Heart left ventricle (tissue), 16 donors: ENCODE data around the gene GNAT1. TPM values are rescaled to one million over a fixed set of nuclear protein-coding genes. Genes with fewer than 3 reads are reported as not detected.
A peak's percentile ranks its signal among the peaks of the same experiment; 100 is the strongest.

Source experiments
- ATAC-seq, 4 donors: fragments of 200-7000 bp; cut with Tn5 transposase; one replicate each; pipeline ENCODE4 v1.9.1; 2020 to 2022; ENCODE audit warnings: moderate library complexity in 4 of 4, mild to moderate bottlenecking in 3 of 4, moderate number of reproducible peaks in 1 of 4
- DNase-seq, 5 donors: peaks; one replicate each; pipeline ENCODE4 v3.0.0-alpha.2; 2020
- H3K27ac ChIP-seq, 12 donors: fragments of 200-600 bp; sonication (generic) in 4 of 12; one replicate each; pipeline versions ENCODE4 v1.5.0 to v1.8.0; 2016 to 2022; ENCODE audit warnings: mild to moderate bottlenecking in 2 of 12
- H3K27me3 ChIP-seq, 9 donors: fragments of 200-600 bp; sonication (generic) in 2 of 9; one replicate each; pipeline versions ENCODE4 v1.5.1 to v1.8.0; 2016 to 2022; ENCODE audit warnings: mild to moderate bottlenecking in 3 of 9
- H3K36me3 ChIP-seq, 9 donors: fragments of 200-600 bp; sonication (generic) in 2 of 9; one replicate each; pipeline versions ENCODE4 v1.5.0 to v1.8.0; 2018 to 2022; ENCODE audit warnings: mild to moderate bottlenecking in 2 of 9
- H3K4me1 ChIP-seq, 12 donors: fragments of 200-600 bp; sonication (generic) in 4 of 12; one replicate each; pipeline versions ENCODE4 v1.5.0 to v1.8.0; 2016 to 2022; ENCODE audit warnings: mild to moderate bottlenecking in 3 of 12
- H3K4me3 ChIP-seq, 12 donors: fragments of 200-600 bp; sonication (generic) in 4 of 12; one replicate each; pipeline versions ENCODE4 v1.5.0 to v1.8.0; 2017 to 2022; ENCODE audit warnings: mild to moderate bottlenecking in 9 of 12, moderate library complexity in 4 of 12
- H3K9me3 ChIP-seq, 12 donors: fragments of 200-600 bp; sonication (generic) in 4 of 12; one replicate each; pipeline versions ENCODE4 v1.5.0 to v1.8.0; 2016 to 2022; ENCODE audit warnings: mild to moderate bottlenecking in 1 of 12
- POLR2A ChIP-seq, 2 donors: fragments of 450-650 bp; IDR thresholded peaks; one replicate each; pipeline ENCODE4 v1.6.1; 2017; ENCODE audit warnings: antibody characterized with exemption in 2 of 2, mild to moderate bottlenecking in 2 of 2, moderate library complexity in 2 of 2
- WGBS, 4 donors: extraction: QIAGEN DNeasy Blood & Tissue Kit in 2 of 4; methylation state at CpG; one replicate each; pipeline versions ENCODE4 v1.1.5 to v1.1.7; 2013 to 2018; 5-methylcytosine and 5-hydroxymethylcytosine counted together
- intact Hi-C, 10 donors: fragments of 100-400 bp; cut with DNase I; formaldehyde crosslinking; loops; one replicate each; pipeline versions ENCODE4 v1.11.1 to v1.14.2; 2022
- polyA plus RNA-seq, 2 donors: library from polyadenylated mRNA; stranded (reverse); fragments of 200-250 nt; gene quantifications; one replicate each; pipeline ENCODE4 v1.2.3, GENCODE V29; 2013
- total RNA-seq, 9 donors: library from RNA; depleted of rRNA in 2 of 9; stranded (reverse); fragments of >200 nt in 2 of 9; fragmentation: NEBNext Ultra II Directional in 3 of 9; extraction: Animal tissue kit (Norgen Biotek cat#: 25700) in 3 of 9; gene quantifications; one replicate each; pipeline versions ENCODE4 v1.1.0 to v1.2.4, GENCODE V29; 2016 to 2023
- TF ChIP-seq, protein P1 (sequence below), 12 donors: fragments of 200-600 bp; sonication (generic) in 4 of 12; IDR thresholded peaks; one replicate each; pipeline versions ENCODE4 v1.5.0 to v1.8.0; 2018 to 2022; ENCODE audit warnings: antibody characterized with exemption in 12 of 12, mild to moderate bottlenecking in 5 of 12
- donor health status: ischemic (EF 13 %, LVEDD 7.1; RV severe dilation, severe dysfunction).
- donor health status: healthy with polysubstance abuse.
- donor health status: DM: no; HTN: yes; CAD: no.
- donor health status: DM: no; HTN: no; CAD: no.
- donor health status: ischemic (EF 25% LVEDD 6.9; RV normal size, moderate dysfunction).
- donor health status: ischemic (EF 25% LVEDD 5.7; RV mildly dilated, moderate dysfunction).
- donor health status: healthy.
- donor health status: DM: yes; HTN: yes; CAD: no.
- donor health status: ischemic (EF 35%, LVEDD 5.7; RV mildly dilated, moderate dysfunction).
- donor health status: nonischemic (EF 11% LVEDD 7.7; RV severe dilation, severe dysfunction).
- donor health status: DM: yes; HTN: yes; CAD: no.
- donor health status: PGD.
- donor health status: ischemic (EF 29% LVEDD 5.4; RV normal size, mild dysfunction).
- donor health status: nonischemic (EF 23%, LVEDD 6.1; RV moderate dilation, normal function).

GNAT1 gene
- total and polyA plus RNA-seq, 11 donors, result 0.40 TPM; not detected in 10

DNA sequence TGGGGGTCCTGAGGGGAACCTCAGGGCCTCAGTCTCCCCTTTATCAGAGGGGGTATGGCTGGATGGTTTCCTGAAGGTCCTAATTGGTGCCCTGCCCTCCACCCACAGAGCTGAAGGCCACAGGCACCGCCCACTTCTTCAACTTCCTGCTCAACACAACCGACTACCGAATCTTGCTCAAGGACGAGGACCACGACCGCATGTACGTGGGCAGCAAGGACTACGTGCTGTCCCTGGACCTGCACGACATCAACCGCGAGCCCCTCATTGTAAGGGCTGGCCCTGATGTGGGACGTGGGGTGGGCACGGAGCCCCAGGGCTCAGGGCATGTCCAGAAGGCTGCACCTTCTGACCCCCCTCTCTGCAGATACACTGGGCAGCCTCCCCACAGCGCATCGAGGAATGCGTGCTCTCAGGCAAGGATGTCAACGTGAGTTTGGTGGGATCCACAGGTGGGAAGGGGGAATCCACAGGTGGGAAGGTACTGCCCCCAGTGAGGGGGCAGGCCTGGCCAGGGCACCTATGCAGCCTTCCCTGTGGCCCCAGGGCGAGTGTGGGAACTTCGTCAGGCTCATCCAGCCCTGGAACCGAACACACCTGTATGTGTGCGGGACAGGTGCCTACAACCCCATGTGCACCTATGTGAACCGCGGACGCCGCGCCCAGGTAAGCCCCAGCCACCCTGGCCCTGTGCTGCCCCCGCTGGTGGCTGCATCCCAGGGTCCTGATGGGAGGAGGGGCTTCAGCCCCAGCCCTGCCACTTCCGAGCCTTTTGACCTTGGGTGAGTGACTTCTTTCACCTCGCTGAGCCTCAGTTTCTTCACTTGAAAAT is 17.5 kb upstream of the GNAT1 start:
- H3K4me1 ChIP-seq, result peaks cover 12 to 42% (median 34%) of the 10 kb centered on the region in 12 donors
- intact Hi-C loops, result loop anchor here in 2 of 10 donors (2.0 to 5.0 kb wide), 2 partner anchors 15 to 52 kb away; no protein-coding TSS in a partner anchor
- no peak for ATAC-seq
- no peak for DNase-seq
- no peak overlapping the region for H3K27ac ChIP-seq
- peaks cover 0 to 20% (median 0%) of the 10 kb centered on the region in 9 donors for H3K36me3 ChIP-seq
- 87 to 91% (median 88%) methylated on average over 17 to 29 of the region's 29 CpGs for WGBS, 4 donors
- no peaks in the 10 kb centered on the region for H3K9me3 ChIP-seq
- no peaks in the 10 kb centered on the region for H3K27me3 ChIP-seq
- TF ChIP-seq, protein P1, sequence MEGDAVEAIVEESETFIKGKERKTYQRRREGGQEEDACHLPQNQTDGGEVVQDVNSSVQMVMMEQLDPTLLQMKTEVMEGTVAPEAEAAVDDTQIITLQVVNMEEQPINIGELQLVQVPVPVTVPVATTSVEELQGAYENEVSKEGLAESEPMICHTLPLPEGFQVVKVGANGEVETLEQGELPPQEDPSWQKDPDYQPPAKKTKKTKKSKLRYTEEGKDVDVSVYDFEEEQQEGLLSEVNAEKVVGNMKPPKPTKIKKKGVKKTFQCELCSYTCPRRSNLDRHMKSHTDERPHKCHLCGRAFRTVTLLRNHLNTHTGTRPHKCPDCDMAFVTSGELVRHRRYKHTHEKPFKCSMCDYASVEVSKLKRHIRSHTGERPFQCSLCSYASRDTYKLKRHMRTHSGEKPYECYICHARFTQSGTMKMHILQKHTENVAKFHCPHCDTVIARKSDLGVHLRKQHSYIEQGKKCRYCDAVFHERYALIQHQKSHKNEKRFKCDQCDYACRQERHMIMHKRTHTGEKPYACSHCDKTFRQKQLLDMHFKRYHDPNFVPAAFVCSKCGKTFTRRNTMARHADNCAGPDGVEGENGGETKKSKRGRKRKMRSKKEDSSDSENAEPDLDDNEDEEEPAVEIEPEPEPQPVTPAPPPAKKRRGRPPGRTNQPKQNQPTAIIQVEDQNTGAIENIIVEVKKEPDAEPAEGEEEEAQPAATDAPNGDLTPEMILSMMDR (IDR thresholded peaks at IDR 0.05), result no peak
- no peak for TF ChIP-seq POLR2A (IDR thresholded peaks at IDR 0.05)
- no peak overlapping the region for H3K4me3 ChIP-seq

DNA sequence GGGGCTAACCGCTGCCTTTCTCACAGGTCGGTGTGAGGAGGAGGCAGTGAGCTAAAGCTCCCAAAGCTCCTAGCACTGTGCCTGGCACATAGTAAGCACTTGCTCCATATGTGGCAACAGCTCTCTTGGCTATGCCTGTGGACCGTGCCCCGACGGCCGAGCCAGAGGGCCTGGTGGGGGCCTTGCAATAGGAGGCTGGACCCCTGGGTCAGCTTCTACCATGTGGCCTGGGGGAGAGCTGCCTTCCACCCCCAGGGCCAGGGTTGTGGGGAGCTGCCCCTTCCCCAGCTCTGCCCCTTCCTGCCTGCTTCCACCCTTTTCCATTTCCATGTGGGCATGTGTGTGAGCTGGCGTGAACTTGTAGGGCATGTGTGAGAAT is 16.9 kb upstream of the GNAT1 start:
- intact Hi-C loops, result loop anchor here in 1 of 10 donors (5.0 kb wide), 1 partner anchor 52 kb away; no protein-coding TSS in a partner anchor
- TF ChIP-seq, protein P1 (IDR thresholded peaks at IDR 0.05), result no peak
- no peak for TF ChIP-seq POLR2A (IDR thresholded peaks at IDR 0.05)
- Histone ChIP-seq H3K27ac (no peak overlapping the region), H3K27me3 (no peaks in the 10 kb centered on the region), H3K4me1 (peaks cover 9 to 36% (median 29%) of the 10 kb centered on the region in 12 donors), H3K36me3 (peaks cover 0 to 20% (median 0%) of the 10 kb centered on the region in 9 donors), H3K4me3 (no peak overlapping the region), H3K9me3 (no peaks in the 10 kb centered on the region)
- WGBS, 4 donors, result 91 to 98% (median 96%) methylated on average over 6 to 7 of the region's 7 CpGs
- ATAC-seq (no peak), DNase-seq (no peak)

DNA sequence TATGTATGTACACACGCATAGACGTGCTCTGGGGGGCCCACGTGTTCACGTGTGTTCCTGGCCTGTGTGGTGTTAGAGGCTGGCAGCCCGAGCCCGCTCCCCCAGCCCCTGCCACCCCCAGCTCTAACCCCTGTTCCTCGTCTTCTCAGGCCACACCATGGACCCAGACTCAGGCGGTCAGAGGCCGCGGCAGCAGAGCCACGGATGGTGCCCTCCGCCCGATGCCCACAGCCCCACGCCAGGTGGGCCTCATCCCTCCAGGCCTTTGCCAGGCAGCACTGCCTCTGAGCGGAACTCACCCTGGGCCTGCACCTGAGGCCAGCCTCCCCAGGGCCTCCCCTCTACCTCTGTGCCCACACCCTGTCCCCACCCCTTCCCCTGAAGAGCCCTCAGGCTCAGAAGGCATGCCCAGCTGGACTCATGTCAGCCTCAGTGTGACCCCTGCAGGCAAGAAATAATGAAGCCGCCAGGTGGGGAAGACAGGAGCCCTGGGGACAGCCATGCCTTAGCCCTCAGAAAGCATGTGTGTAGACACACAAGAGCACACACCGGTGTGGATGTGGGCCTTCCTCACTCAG is 16.4 kb upstream of the GNAT1 start:
- DNase-seq (peak in 1 of 5 donors; percentile 16), ATAC-seq (no peak)
- Histone ChIP-seq H3K4me3 (no peak overlapping the region), H3K27ac (no peak overlapping the region), H3K9me3 (no peaks in the 10 kb centered on the region), H3K27me3 (no peaks in the 10 kb centered on the region), H3K4me1 (peaks cover 9 to 30% (median 24%) of the 10 kb centered on the region in 12 donors), H3K36me3 (peaks cover 0 to 20% (median 0%) of the 10 kb centered on the region in 9 donors)
- 91 to 96% (median 94%) methylated on average over 10 to 17 of the region's 17 CpGs for WGBS, 4 donors
- intact Hi-C loops, result loop anchor here in 1 of 10 donors (5.0 kb wide), 1 partner anchor 53 kb away; no protein-coding TSS in a partner anchor
- TF ChIP-seq, protein P1 (IDR thresholded peaks at IDR 0.05), result no peak
- no peak for TF ChIP-seq POLR2A (IDR thresholded peaks at IDR 0.05)

DNA sequence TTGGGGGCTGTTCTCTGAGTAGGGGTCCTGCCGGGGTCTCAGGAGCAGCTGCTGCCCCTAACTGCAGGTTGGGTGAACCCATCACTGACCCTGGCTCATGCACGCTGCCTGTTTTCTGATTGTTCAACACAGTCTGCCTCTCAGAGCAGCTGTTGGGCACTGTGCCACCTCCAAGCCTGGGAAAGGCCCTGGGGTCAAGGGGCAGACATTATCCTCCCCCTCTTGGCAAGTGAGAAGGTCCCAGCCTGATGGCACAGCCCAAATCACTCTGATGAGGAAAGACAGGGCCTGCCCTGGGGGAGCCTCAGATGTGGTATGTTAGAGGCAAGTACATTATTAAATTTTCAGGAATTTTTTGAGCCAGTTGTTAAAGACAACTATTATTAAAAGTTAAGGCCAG is 14.1 kb upstream of the GNAT1 start:
- TF ChIP-seq, protein P1 (IDR thresholded peaks at IDR 0.05), result no peak
- no peak for TF ChIP-seq POLR2A (IDR thresholded peaks at IDR 0.05)
- 59 to 89% (median 78%) methylated on average over 1 to 2 of the region's 2 CpGs for WGBS, 4 donors
- intact Hi-C loops, result no loop called here
- ATAC-seq (no peak), DNase-seq (peak in 2 of 5 donors; percentile 35 to 38)
- Histone ChIP-seq H3K27ac (no peak overlapping the region), H3K4me3 (no peak overlapping the region), H3K9me3 (no peaks in the 10 kb centered on the region), H3K4me1 (peaks cover 0 to 14% (median 7%) of the 10 kb centered on the region in 12 donors), H3K27me3 (no peaks in the 10 kb centered on the region), H3K36me3 (peaks cover 0 to 23% (median 0%) of the 10 kb centered on the region in 9 donors)
